Measurements from ENCODE around the gene RBM15.

DNA sequence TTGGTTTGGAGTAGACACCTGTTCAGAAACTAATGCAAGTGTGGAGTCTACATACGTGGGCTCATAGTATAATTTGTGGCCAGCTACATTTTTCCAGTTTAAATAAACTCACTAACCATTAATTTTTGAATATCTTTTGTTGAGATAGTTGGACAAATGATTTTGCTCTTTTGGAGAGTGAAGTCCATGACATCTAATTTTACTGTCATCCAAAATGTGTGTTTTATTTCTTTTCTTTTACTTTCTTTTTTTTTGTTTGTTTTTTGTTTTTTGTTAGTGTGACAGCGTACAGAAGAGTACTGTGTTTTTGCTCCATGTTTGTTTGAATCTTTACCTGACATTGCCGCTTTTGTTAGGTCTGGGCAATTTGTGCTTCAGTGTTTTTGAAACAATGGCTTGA, 5.0 kb downstream of the RBM15 start:
- TF ChIP-seq, protein P1, sequence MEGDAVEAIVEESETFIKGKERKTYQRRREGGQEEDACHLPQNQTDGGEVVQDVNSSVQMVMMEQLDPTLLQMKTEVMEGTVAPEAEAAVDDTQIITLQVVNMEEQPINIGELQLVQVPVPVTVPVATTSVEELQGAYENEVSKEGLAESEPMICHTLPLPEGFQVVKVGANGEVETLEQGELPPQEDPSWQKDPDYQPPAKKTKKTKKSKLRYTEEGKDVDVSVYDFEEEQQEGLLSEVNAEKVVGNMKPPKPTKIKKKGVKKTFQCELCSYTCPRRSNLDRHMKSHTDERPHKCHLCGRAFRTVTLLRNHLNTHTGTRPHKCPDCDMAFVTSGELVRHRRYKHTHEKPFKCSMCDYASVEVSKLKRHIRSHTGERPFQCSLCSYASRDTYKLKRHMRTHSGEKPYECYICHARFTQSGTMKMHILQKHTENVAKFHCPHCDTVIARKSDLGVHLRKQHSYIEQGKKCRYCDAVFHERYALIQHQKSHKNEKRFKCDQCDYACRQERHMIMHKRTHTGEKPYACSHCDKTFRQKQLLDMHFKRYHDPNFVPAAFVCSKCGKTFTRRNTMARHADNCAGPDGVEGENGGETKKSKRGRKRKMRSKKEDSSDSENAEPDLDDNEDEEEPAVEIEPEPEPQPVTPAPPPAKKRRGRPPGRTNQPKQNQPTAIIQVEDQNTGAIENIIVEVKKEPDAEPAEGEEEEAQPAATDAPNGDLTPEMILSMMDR (conservative IDR thresholded peaks at IDR 0.05; ENCODE audit: low read depth, low read length): no peak
- TF ChIP-seq CEBPB (IDR thresholded peaks at IDR 0.05; ENCODE audit: low read depth, low read length) (no peak), POLR2A (IDR thresholded peaks at IDR 0.05; ENCODE audit: low read depth, low read length) (no peak), RCOR1 (IDR thresholded peaks at IDR 0.05; ENCODE audit: insufficient replicate concordance, low read length) (no peak)

Measured in IMR-90 (cell line).